K562 (cell line): ENCODE data around the gene ZNF557. TPM values are rescaled to one million over a fixed set of nuclear protein-coding genes. Genes with fewer than 3 reads are reported as not detected.

Source experiments
- ATAC-seq: fragments of 200-7000 bp; cut with Tn5 transposase; 3 replicates; pipeline ENCODE4 v1.9.1; 2020; ENCODE audit warnings: moderate library complexity
- BruUV-seq: library from RNA; stranded (reverse); fragments of 400-500 nt; replicated peaks from 2 replicates; lab custom pipeline; 2021; lab: Mats Ljungman, UMichigan
- CTCF ChIA-PET: fragments of 300-600 bp; formaldehyde crosslinking; extraction: SDS; loops from one replicate; lab custom pipeline; 2021; ENCODE audit warnings: low intra/inter-chr PET ratio; lab: Yijun Ruan, JAX
- POLR2A ChIA-PET: fragments of 300-600, 350-650 bp; sonication (Branson Sonifier 250); formaldehyde crosslinking; extraction: SDS; loops from one replicate; lab custom pipeline; 2021; ENCODE audit warnings: antibody characterized with exemption, inconsistent platforms; lab: Yijun Ruan, JAX
- DNase-seq, 4 experiments: peaks; one replicate each; pipeline versions ENCODE4 v3.0.0 to v3.0.0-alpha.2; 2011 to 2018; ENCODE audit warnings: low spot score in 3 of 4, mixed read lengths in 3 of 4; ENCODE audit errors: extremely low read depth in 1 of 4
- FAIRE-seq: peaks from 2 replicates; lab custom pipeline; 2011; peaks lifted over from hg19 to GRCh38; lab: Jason Lieb, UNC
- H2AFZ ChIP-seq: 2 replicates; pipeline ENCODE4 v1.6.0; 2011; ENCODE audit warnings: low read depth, low read length, control low read depth, inconsistent platforms
- H3K27ac ChIP-seq: fragments of 200-600 bp; 3 replicates; pipeline ENCODE4 v1.8.0; 2011; ENCODE audit warnings: low read depth, mild to moderate bottlenecking, control low read depth, inconsistent platforms, low read length, moderate library complexity, mixed read lengths; ENCODE audit errors: extremely low read depth
- H3K27me3 ChIP-seq, 2 experiments: fragments of 300-600 bp in 1 of 2; 2 replicates in 1 of 2; 3 replicates in 1 of 2; pipeline versions ENCODE4 v1.6.0 to v1.8.0; 2011; ENCODE audit warnings: inconsistent platforms in 2 of 2, low read length in 2 of 2, mild to moderate bottlenecking in 1 of 2, mixed read lengths in 1 of 2, moderate library complexity in 1 of 2; ENCODE audit not compliant: control insufficient read depth in 2 of 2, insufficient read depth in 2 of 2
- H3K36me3 ChIP-seq: fragments of 300-600 bp; 3 replicates; pipeline ENCODE4 v1.8.0; 2011; ENCODE audit warnings: mild to moderate bottlenecking, low read length, inconsistent platforms; ENCODE audit not compliant: control insufficient read depth, insufficient read depth
- H3K4me1 ChIP-seq, 2 experiments: fragments of 200-600 bp in 1 of 2; replicated peaks in 1 of 2; 2 replicates in 1 of 2; 3 replicates in 1 of 2; pipeline versions ENCODE4 v1.5.1 to v1.8.0; 2011; ENCODE audit warnings: inconsistent platforms in 2 of 2, low read length in 2 of 2, mild to moderate bottlenecking in 1 of 2, mixed read lengths in 1 of 2, moderate library complexity in 1 of 2; ENCODE audit not compliant: control insufficient read depth in 2 of 2, insufficient read depth in 2 of 2
- H3K4me2 ChIP-seq: 2 replicates; pipeline ENCODE4 v1.6.1; 2011; ENCODE audit warnings: low read length, control low read depth, inconsistent platforms, mixed read lengths; ENCODE audit not compliant: insufficient read depth
- H3K4me3 ChIP-seq: fragments of 200-600 bp; sonication (generic), shearing (Covaris generic); 2 replicates; pipeline ENCODE4 v1.5.1; 2016; ENCODE audit warnings: control low read depth, inconsistent platforms
- H3K79me2 ChIP-seq: fragments of 200-600 bp; 3 replicates; pipeline ENCODE4 v1.8.0; 2011; ENCODE audit warnings: low read length, inconsistent platforms; ENCODE audit not compliant: control insufficient read depth, insufficient read depth
- H3K9ac ChIP-seq, 2 experiments: 2 replicates each; pipeline versions ENCODE4 v1.6.0 to v1.6.1; 2011; ENCODE audit warnings: low read depth in 2 of 2, low read length in 2 of 2, control low read depth in 1 of 2, inconsistent platforms in 1 of 2, mild to moderate bottlenecking in 1 of 2, mixed read lengths in 1 of 2; ENCODE audit not compliant: insufficient read depth in 1 of 2
- H3K9me1 ChIP-seq: one replicate; pipeline ENCODE4 v1.6.0; 2011; ENCODE audit warnings: inconsistent platforms, mild to moderate bottlenecking, low read length, moderate library complexity; ENCODE audit not compliant: control insufficient read depth, insufficient read depth
- H3K9me3 ChIP-seq: replicated peaks from 2 replicates; pipeline ENCODE4 v1.5.1; 2011; ENCODE audit warnings: low read depth, low read length, inconsistent platforms; ENCODE audit not compliant: control insufficient read depth, insufficient read depth
- H4K20me1 ChIP-seq: replicated peaks from 2 replicates; pipeline ENCODE4 v1.6.1; 2011; ENCODE audit warnings: low read length, inconsistent platforms, mixed read lengths; ENCODE audit not compliant: control insufficient read depth, insufficient read depth
- DPF2 ChIP-seq: fragments of 450-650 bp; IDR thresholded peaks from 2 replicates; pipeline ENCODE4 v1.6.1; 2016
- JUNB ChIP-seq: fragments of 450-650 bp; formaldehyde crosslinking; conservative IDR thresholded peaks from 2 replicates; pipeline ENCODE4 v1.4.0; 2020; ENCODE audit warnings: mild to moderate bottlenecking
- KLF10 ChIP-seq: fragments of 250-450 bp; sonication (Bioruptor Pico); IDR thresholded peaks from 2 replicates; pipeline ENCODE4 v1.6.1; 2021; ENCODE audit warnings: matching md5 sums
- PCBP1 ChIP-seq: fragments of 200-400 bp; formaldehyde crosslinking; IDR thresholded peaks from 2 replicates; pipeline ENCODE4 v1.6.1; 2018; ENCODE audit warnings: mild to moderate bottlenecking, low read depth, low read length; ENCODE audit not compliant: poor library complexity, severe bottlenecking
- PURB ChIP-seq: sonication (generic); formaldehyde crosslinking; IDR thresholded peaks from 2 replicates; pipeline ENCODE4 v1.9.0; 2021; ENCODE audit warnings: low read depth, mild to moderate bottlenecking, missing genetic modification reagents
- ZNF184 ChIP-seq: sonication (generic); formaldehyde crosslinking; IDR thresholded peaks from 2 replicates; pipeline ENCODE4 v1.5.0; 2020; ENCODE audit warnings: missing genetic modification reagents
- ZNF347 ChIP-seq: fragments of 450-650 bp; formaldehyde crosslinking; IDR thresholded peaks from 2 replicates; pipeline ENCODE4 v1.4.0; 2020; ENCODE audit warnings: low read depth, mild to moderate bottlenecking, moderate library complexity
- ZNF707 ChIP-seq: fragments of 250-450 bp; sonication (Bioruptor Pico); conservative IDR thresholded peaks from 2 replicates; pipeline ENCODE4 v1.8.0; 2022; ENCODE audit warnings: inconsistent platforms, mild to moderate bottlenecking, moderate library complexity
- WGBS: fragments of 100-300 bp; shearing (Covaris generic); methylation state at CpG from one replicate; pipeline ENCODE4 v1.1.6; 2016; ENCODE audit warnings: low coverage, mixed read lengths; ENCODE audit not compliant: insufficient coverage; ENCODE audit errors: missing lambda C conversion rate; 5-methylcytosine and 5-hydroxymethylcytosine counted together
- in situ Hi-C: fragments of 300-500 bp; cut with MboI; formaldehyde crosslinking; loops from 4 replicates; pipeline ENCODE4 v1.15.0; 2018; ENCODE audit warnings: inconsistent platforms, mixed read lengths
- intact Hi-C: fragments of 100-400 bp; cut with micrococcal nuclease; formaldehyde crosslinking; loops from 2 replicates; pipeline ENCODE4 v1.14.2; 2022
- polyA plus RNA-seq, 8 experiments: library from polyadenylated mRNA; depleted of rRNA in 4 of 8; stranded (reverse) in 5 of 8; unstranded in 3 of 8; fragments of >200 nt; fragmentation: Nextera tagmentation in 2 of 8; fragmentation: Illumina TruSeq in 1 of 8; extraction: Ambion mirVana in 2 of 8; extraction: Trizol in 1 of 8; gene quantifications; 2 replicates each; pipeline versions ENCODE4 v1.2.1 to v1.2.3, GENCODE V29; 2011 to 2014; ENCODE audit warnings: inconsistent platforms in 1 of 8, missing spikeins in 1 of 8
- total RNA-seq, 7 experiments: library from RNA; depleted of rRNA in 6 of 7; stranded (reverse); fragments of >200 nt in 6 of 7; fragmentation: Illumina TruSeq in 2 of 7; extraction: Trizol in 2 of 7; gene quantifications; 2 replicates each; pipeline versions ENCODE4 v1.2.1 to v1.2.3, GENCODE V29; 2011 to 2021; ENCODE audit warnings: low replicate concordance in 1 of 7
- TF ChIP-seq, protein P1 (sequence below): fragments of 450-650 bp; IDR thresholded peaks from 2 replicates; pipeline ENCODE4 v1.6.1; 2018; ENCODE audit warnings: mild to moderate bottlenecking, low read depth; ENCODE audit not compliant: partially characterized antibody
- TF ChIP-seq, protein P2 (sequence below): fragments of 250-450 bp; sonication (Bioruptor Pico); IDR thresholded peaks from 2 replicates; pipeline ENCODE4 v1.8.0; 2021; ENCODE audit warnings: moderate library complexity, mild to moderate bottlenecking, inconsistent platforms
- TF ChIP-seq, protein P3 (sequence below): IDR thresholded peaks from 2 replicates; pipeline ENCODE4 v1.6.1; 2011; ENCODE audit warnings: borderline replicate concordance, low read depth, mild to moderate bottlenecking, moderate library complexity, low read length; ENCODE audit not compliant: insufficient read depth, poor library complexity, severe bottlenecking
- TF ChIP-seq, protein P4 (sequence below): sonication (generic); formaldehyde crosslinking; IDR thresholded peaks from 2 replicates; pipeline ENCODE4 v1.8.0; 2022; ENCODE audit warnings: missing genetic modification reagents, mild to moderate bottlenecking, moderate library complexity, borderline replicate concordance

The ZNF557 gene
- total and polyA plus RNA-seq, 9 of the 15 experiments (the other 6 are each of a cell fraction or from before 2014, with no cell fraction given) = 2.2 to 6.6 (median 4.4) TPM

DNA sequence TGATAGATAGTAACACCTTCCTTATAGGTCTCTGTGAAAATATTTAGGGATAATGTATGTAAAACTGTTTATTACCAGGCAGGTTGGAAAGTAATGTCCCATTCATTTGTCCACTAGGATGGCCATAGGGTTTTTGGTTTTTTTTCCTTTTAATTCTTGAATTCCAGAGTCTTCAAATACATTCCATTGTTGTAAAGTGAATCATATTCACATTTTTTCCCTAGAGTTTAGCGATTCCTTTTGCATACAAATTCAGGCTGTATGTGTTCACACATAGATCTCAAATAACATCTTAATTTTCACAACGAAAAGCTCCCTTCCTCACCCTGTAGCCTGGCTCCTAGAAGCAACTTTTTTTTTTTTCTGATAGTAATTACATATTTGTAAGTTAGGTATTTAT, 1.8 kb upstream of the ZNF557 start:
- Histone ChIP-seq H4K20me1 (no peaks in the 10 kb centered on the region), H2AFZ (no peak overlapping the region), H3K36me3 (peaks cover 19% of the 10 kb centered on the region), H3K79me2 (peaks cover 13% of the 10 kb centered on the region), H3K9me1 (no peaks in the 10 kb centered on the region), H3K9ac (no peak overlapping the region), H3K4me3 (no peak overlapping the region), H3K9me3 (no peaks in the 10 kb centered on the region), H3K4me1 (peaks cover 3 to 8% of the 10 kb centered on the region in 2 experiments; a peak in 2 of 5 replicates), H3K27me3 (no peaks in the 10 kb centered on the region), H3K4me2 (no peak overlapping the region), H3K27ac (no peak overlapping the region)
- BruUV-seq = no TSS peak
- no peak for FAIRE-seq
- ChIA-PET CTCF (no interaction called here), POLR2A (no interaction called here)
- in situ Hi-C loops (loop anchor here (5.0 kb wide), 1 partner anchor 40 kb away; no protein-coding TSS in a partner anchor), intact Hi-C loops (no loop called here)
- DNase-seq = no peak
- 41% methylated on average over 2 of the region's 2 CpGs for WGBS
- TF ChIP-seq ZNF707 (CRISPR knock-in tag) (no peak), ZNF347 (CRISPR knock-in tag) (no peak), PURB (CRISPR knock-in tag) (no peak), KLF10 (no peak), DPF2 (no peak), ZNF184 (no peak), PCBP1 (no peak), JUNB (CRISPR knock-in tag) (no peak)
- TF ChIP-seq, protein P1, sequence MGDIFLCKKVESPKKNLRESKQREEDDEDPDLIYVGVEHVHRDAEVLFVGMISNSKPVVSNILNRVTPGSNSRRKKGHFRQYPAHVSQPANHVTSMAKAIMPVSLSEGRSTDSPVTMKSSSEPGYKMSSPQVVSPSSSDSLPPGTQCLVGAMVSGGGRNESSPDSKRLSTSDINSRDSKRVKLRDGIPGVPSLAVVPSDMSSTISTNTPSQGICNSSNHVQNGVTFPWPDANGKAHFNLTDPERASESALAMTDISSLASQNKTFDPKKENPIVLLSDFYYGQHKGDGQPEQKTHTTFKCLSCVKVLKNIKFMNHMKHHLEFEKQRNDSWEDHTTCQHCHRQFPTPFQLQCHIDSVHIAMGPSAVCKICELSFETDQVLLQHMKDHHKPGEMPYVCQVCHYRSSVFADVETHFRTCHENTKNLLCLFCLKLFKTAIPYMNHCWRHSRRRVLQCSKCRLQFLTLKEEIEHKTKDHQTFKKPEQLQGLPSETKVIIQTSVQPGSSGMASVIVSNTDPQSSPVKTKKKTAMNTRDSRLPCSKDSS = no peak
- TF ChIP-seq, protein P2, sequence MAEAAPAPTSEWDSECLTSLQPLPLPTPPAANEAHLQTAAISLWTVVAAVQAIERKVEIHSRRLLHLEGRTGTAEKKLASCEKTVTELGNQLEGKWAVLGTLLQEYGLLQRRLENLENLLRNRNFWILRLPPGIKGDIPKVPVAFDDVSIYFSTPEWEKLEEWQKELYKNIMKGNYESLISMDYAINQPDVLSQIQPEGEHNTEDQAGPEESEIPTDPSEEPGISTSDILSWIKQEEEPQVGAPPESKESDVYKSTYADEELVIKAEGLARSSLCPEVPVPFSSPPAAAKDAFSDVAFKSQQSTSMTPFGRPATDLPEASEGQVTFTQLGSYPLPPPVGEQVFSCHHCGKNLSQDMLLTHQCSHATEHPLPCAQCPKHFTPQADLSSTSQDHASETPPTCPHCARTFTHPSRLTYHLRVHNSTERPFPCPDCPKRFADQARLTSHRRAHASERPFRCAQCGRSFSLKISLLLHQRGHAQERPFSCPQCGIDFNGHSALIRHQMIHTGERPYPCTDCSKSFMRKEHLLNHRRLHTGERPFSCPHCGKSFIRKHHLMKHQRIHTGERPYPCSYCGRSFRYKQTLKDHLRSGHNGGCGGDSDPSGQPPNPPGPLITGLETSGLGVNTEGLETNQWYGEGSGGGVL (CRISPR knock-in tag) = no peak
- TF ChIP-seq, protein P3, sequence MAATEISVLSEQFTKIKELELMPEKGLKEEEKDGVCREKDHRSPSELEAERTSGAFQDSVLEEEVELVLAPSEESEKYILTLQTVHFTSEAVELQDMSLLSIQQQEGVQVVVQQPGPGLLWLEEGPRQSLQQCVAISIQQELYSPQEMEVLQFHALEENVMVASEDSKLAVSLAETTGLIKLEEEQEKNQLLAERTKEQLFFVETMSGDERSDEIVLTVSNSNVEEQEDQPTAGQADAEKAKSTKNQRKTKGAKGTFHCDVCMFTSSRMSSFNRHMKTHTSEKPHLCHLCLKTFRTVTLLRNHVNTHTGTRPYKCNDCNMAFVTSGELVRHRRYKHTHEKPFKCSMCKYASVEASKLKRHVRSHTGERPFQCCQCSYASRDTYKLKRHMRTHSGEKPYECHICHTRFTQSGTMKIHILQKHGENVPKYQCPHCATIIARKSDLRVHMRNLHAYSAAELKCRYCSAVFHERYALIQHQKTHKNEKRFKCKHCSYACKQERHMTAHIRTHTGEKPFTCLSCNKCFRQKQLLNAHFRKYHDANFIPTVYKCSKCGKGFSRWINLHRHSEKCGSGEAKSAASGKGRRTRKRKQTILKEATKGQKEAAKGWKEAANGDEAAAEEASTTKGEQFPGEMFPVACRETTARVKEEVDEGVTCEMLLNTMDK = no peak
- TF ChIP-seq, protein P4, sequence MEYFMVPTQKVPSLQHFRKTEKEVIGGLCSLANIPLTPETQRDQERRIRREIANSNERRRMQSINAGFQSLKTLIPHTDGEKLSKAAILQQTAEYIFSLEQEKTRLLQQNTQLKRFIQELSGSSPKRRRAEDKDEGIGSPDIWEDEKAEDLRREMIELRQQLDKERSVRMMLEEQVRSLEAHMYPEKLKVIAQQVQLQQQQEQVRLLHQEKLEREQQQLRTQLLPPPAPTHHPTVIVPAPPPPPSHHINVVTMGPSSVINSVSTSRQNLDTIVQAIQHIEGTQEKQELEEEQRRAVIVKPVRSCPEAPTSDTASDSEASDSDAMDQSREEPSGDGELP (CRISPR knock-in tag) = no peak
- ATAC-seq = no peak
